Measurements from ENCODE around the gene LENG8. TPM values are rescaled to one million over a fixed set of nuclear protein-coding genes. Genes with fewer than 3 reads are reported as not detected.

LENG8 gene
- total and polyA plus RNA-seq, 2 of the 8 experiments (the other 6 are each of a cell fraction or from before 2014, with no cell fraction given) = 62.2 to 108 TPM

DNA sequence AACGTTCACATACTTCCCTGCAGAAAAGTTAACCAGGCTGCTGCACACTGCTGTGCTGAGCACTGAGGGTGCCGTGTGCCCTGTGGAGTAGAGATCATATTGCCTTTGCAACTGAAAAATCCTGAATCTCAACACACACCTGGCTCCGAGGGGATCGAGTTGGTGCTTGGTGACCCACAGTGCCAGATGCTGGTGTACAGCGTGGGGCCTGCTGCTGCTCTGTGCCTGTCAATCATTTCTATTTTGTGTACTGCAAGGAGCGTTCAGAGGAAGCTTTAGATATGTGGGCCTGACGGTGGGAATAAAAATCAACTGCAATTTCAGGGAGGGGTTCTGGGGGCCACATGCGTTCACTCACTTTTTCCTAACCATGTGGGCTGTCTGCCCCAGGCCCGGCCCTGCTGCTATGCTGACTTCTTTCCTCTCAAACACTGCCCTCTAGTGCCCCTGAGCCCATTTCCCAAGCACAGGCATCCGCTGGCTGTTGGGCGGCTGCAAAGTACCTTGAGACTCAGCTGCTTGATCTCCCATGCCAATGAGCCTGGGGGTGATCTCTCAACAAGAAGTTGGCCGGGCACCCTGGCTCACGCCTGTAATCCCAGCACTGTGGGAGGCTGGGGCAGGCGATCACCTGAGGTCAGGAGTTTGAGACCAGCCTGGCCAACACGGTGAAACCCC, 9.7 kb upstream of the LENG8 start:
- Histone ChIP-seq H3K79me2 (ENCODE audit: control insufficient read depth in 1 of 2, insufficient read depth in 2 of 2, low read length in 2 of 2) (no peaks in the 10 kb centered on the region), H2BK12ac (ENCODE audit: low read depth, low read length) (no peak overlapping the region), H4K91ac (replicated peaks; ENCODE audit: insufficient read length, low read length) (no peak overlapping the region), H3K18ac (ENCODE audit: extremely low read depth, low read length) (no peak overlapping the region), H2AFZ (ENCODE audit: low read length) (no peak overlapping the region), H3K4me3 (ENCODE audit: extremely low read depth in 1 of 4, insufficient read depth in 2 of 4, low read depth in 3 of 4, low read length in 4 of 4) (no peak overlapping the region; a peak in 1 of 8 replicates), H3K79me1 (ENCODE audit: low read depth, low read length) (peaks cover 7% of the 10 kb centered on the region; the same call in 1 of the 2 replicates), H2BK15ac (ENCODE audit: low read length) (0 out of 2 replicates have a peak overlapping the region, but pooled peaks have one; percentile 5), H4K8ac (ENCODE audit: extremely low read depth, insufficient read depth, low read length) (no peak overlapping the region), H4K20me1 (replicated peaks in 1 of 2; ENCODE audit: control insufficient read depth in 1 of 2, insufficient read depth in 2 of 2, low read length in 2 of 2) (peaks cover 11 to 16% of the 10 kb centered on the region in 2 experiments), H3K56ac (replicated peaks; ENCODE audit: insufficient read length, low read depth, low read length) (no peak overlapping the region), H3K27me3 (replicated peaks in 1 of 4; ENCODE audit: control insufficient read depth in 3 of 4, extremely low read depth in 1 of 4, insufficient read depth in 3 of 4, low read length in 3 of 4) (peaks cover 0 to 2% (median 0%) of the 10 kb centered on the region in 4 experiments; a peak in 1 of 7 replicates), H2BK120ac (replicated peaks; ENCODE audit: low read depth, low read length) (peak overlapping the region; percentile 86), H3K9ac (replicated peaks in 1 of 4; ENCODE audit: extremely low read depth in 1 of 4, low read depth in 3 of 4, low read length in 3 of 4) (peak overlapping the region in 1 of 4 experiments; percentile 1; a peak in 2 of 7 replicates), H3K4ac (replicated peaks; ENCODE audit: insufficient read length, low read depth, low read length) (no peak overlapping the region), H2BK5ac (ENCODE audit: low read depth, low read length) (0 out of 2 replicates have a peak overlapping the region, but pooled peaks have one; percentile 3), H3K23ac (ENCODE audit: insufficient read length) (no peak overlapping the region), H3K4me1 (replicated peaks in 1 of 4; ENCODE audit: control insufficient read depth in 3 of 4, insufficient read depth in 4 of 4, low read length in 3 of 4) (peaks cover 0 to 27% (median 20%) of the 10 kb centered on the region in 4 experiments; a peak in 6 of 7 replicates), H2AK5ac (ENCODE audit: low read depth, low read length) (0 out of 2 replicates have a peak overlapping the region, but pooled peaks have one; percentile 7), H3K27ac (ENCODE audit: low read depth, low read length) (no peak overlapping the region), H3K4me2 (ENCODE audit: insufficient read depth in 1 of 2, low read depth in 2 of 2, low read length in 2 of 2) (no peak overlapping the region), H4K5ac (ENCODE audit: insufficient read length, low read depth, low read length) (no peak overlapping the region), H2BK20ac (ENCODE audit: low read length) (no peak overlapping the region), H3K14ac (ENCODE audit: insufficient read length) (no peak overlapping the region), H3K23me2 (ENCODE audit: low read depth, low read length) (peaks cover 1% of the 10 kb centered on the region; the same call in 1 of the 2 replicates), H3K9me3 (ENCODE audit: insufficient read depth in 2 of 2, low read depth in 1 of 2, low read length in 1 of 2) (no peaks in the 10 kb centered on the region), H3K36me3 (ENCODE audit: control insufficient read depth in 2 of 4, insufficient read depth in 4 of 4, low read length in 3 of 4) (no peaks in the 10 kb centered on the region; a peak in 1 of 8 replicates)
- WGBS, 2 experiments (ENCODE audit: extremely low coverage in 1 of 2, insufficient coverage in 1 of 2, insufficient read length in 1 of 2, insufficient replicate concordance in 2 of 2, low coverage in 1 of 2, low lambda C conversion rate in 2 of 2, missing lambda C conversion rate in 1 of 2) = 67% methylated on average over 15 of the region's 15 CpGs; no CpG with 5 or more reads in 1 of the 2 experiments
- DNase-seq (ENCODE audit: low read depth in 1 of 2, low spot score in 2 of 2) = peak in 1 of 2 experiments; percentile 78
- CTCF ChIA-PET (ENCODE audit: partially characterized antibody) = interaction anchor here (0.6 to 7.4 kb wide), 28 partner anchors 9 to 1839 kb away, joined by 3 to 109 read pairs (median 4); partner anchors contain the start of genes LENG8 and TTYH1
- POLR2A ChIA-PET (ENCODE audit: partially characterized antibody) = interaction anchor here (0.6 to 13.5 kb wide), 14 partner anchors 9 to 454 kb away, joined by 3 to 133 read pairs (median 6); partner anchors contain the start of genes CDC42EP5, LENG8 and TTYH1
- FAIRE-seq = peak; percentile 71
- TF ChIP-seq GABPA (IDR thresholded peaks at IDR 0.05; ENCODE audit: borderline replicate concordance, insufficient read depth, low read length) = peak; percentile 52; the same call in 1 of the 2 replicates
- TF ChIP-seq TAF1 (IDR thresholded peaks at IDR 0.05; ENCODE audit: low read depth, low read length) = 0 out of 2 replicates have a peak, but pooled peaks have one; percentile 19
- no peak for TF ChIP-seq CREB1 (IDR thresholded peaks at IDR 0.05)
- no peak for TF ChIP-seq RXRA (IDR thresholded peaks at IDR 0.05; ENCODE audit: insufficient read depth, low read depth, low read length)
- no peak for TF ChIP-seq TCF12 (IDR thresholded peaks at IDR 0.05; ENCODE audit: low read depth, low read length)
- no peak for TF ChIP-seq TAF7 (optimal IDR thresholded peaks at IDR 0.05; ENCODE audit: borderline replicate concordance, low read depth, low read length)
- TF ChIP-seq PHF8 (conservative IDR thresholded peaks at IDR 0.05; ENCODE audit: low read depth, low read length) = no peak
- TF ChIP-seq, protein P1, sequence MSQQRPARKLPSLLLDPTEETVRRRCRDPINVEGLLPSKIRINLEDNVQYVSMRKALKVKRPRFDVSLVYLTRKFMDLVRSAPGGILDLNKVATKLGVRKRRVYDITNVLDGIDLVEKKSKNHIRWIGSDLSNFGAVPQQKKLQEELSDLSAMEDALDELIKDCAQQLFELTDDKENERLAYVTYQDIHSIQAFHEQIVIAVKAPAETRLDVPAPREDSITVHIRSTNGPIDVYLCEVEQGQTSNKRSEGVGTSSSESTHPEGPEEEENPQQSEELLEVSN (IDR thresholded peaks at IDR 0.05) = no peak
- TF ChIP-seq CHD1 (IDR thresholded peaks at IDR 0.05; ENCODE audit: low read depth, low read length) = no peak
- 0 out of 4 replicates have a peak, but pooled peaks of 1 of the 2 experiments have one; percentile 31 for TF ChIP-seq SIN3A (conservative IDR thresholded peaks at IDR 0.05 in 1 of 2, IDR thresholded peaks at IDR 0.05 in 1 of 2; ENCODE audit: low read depth in 1 of 2, low read length in 2 of 2)
- no peak for TF ChIP-seq JUND (IDR thresholded peaks at IDR 0.05; ENCODE audit: low read length)

Measured in H1 (cell line).